GM19238 (cell line): ENCODE results near the gene TMEM39A.

ENCODE experiments used
- DNase-seq: peaks from one replicate; pipeline ENCODE4 v3.0.0; 2011; ENCODE audit warnings: low spot score; ENCODE audit not compliant: insufficient read length

Gene TMEM39A

GRCh38 chr3:119463171-119464169 lies at the start of gene TMEM39A:
Gene TMEM39A (minus strand): TSS chr3:119463615. CDS start chr3:119462074, 1,541 bp downstream.
- DNase-seq, result peak; percentile 97

GRCh38 chr3:119510690-119511089 lies 47.3 kb upstream of the TMEM39A start:
- no peak for DNase-seq

GRCh38 chr3:119508172-119508845 lies 44.9 kb upstream of the TMEM39A start:
- no peak for DNase-seq

GRCh38 chr3:119507404-119507803 lies 44.0 kb upstream of the TMEM39A start:
- DNase-seq, result no peak

GRCh38 chr3:119506631-119507030 lies 43.2 kb upstream of the TMEM39A start:
- no peak for DNase-seq

GRCh38 chr3:119500901-119501300 lies 37.5 kb upstream of the TMEM39A start:
- DNase-seq, result no peak

- DNase-seq, result no peak
Observed at GRCh38 chr3:119500265-119500664, 36.9 kb upstream of the TMEM39A start.

GRCh38 chr3:119498186-119499011 lies 35.0 kb upstream of the TMEM39A start, which contains the start of gene TIMMDC1:
Gene TIMMDC1 (plus strand): TSS chr3:119498547. CDS start chr3:119498734, 187 bp downstream.
- DNase-seq, result peak; percentile 92

GRCh38 chr3:119497820-119498185 lies 34.4 kb upstream of the TMEM39A start:
- no peak for DNase-seq

- no peak for DNase-seq
Observed at GRCh38 chr3:119494597-119494996, 31.2 kb upstream of the TMEM39A start.

- no peak for DNase-seq
Observed at GRCh38 chr3:119492810-119493209, 29.4 kb upstream of the TMEM39A start.

GRCh38 chr3:119492128-119492527 lies 28.7 kb upstream of the TMEM39A start:
- DNase-seq, result no peak

GRCh38 chr3:119490153-119490552 lies 26.7 kb upstream of the TMEM39A start:
- no peak for DNase-seq

GRCh38 chr3:119485563-119485962 lies 22.1 kb upstream of the TMEM39A start:
- DNase-seq, result no peak

- DNase-seq, result no peak
Observed at GRCh38 chr3:119483101-119483500, 19.7 kb upstream of the TMEM39A start.

- no peak for DNase-seq
Observed at GRCh38 chr3:119481079-119481478, 17.7 kb upstream of the TMEM39A start.

GRCh38 chr3:119470866-119471265 lies 7.5 kb upstream of the TMEM39A start:
- DNase-seq, result no peak

- no peak for DNase-seq
Observed at GRCh38 chr3:119469418-119470189, 6.2 kb upstream of the TMEM39A start.

- no peak for DNase-seq
Observed at GRCh38 chr3:119468041-119468440, 4.6 kb upstream of the TMEM39A start.

- no peak for DNase-seq
Observed at GRCh38 chr3:119457246-119457645, 6.2 kb downstream of the TMEM39A start.

GRCh38 chr3:119456469-119456868 lies 6.9 kb downstream of the TMEM39A start:
- no peak for DNase-seq
